AG04450 (cell line): ENCODE data around the gene EVA1B. TPM values are rescaled to one million over a fixed set of nuclear protein-coding genes. Genes with fewer than 3 reads are reported as not detected.

Experiments
- CTCF ChIA-PET: fragments of 300-600, 350-600 bp; formaldehyde crosslinking; extraction: SDS; loops from one replicate; lab custom pipeline; 2022; ENCODE audit warnings: antibody characterized with exemption, inconsistent platforms; lab: Charles Lee
- POLR2A ChIA-PET: fragments of 350-600 bp; formaldehyde crosslinking; extraction: SDS; loops from one replicate; lab custom pipeline; 2021; ENCODE audit warnings: antibody characterized with exemption, inconsistent platforms; lab: Yijun Ruan, JAX
- DNase-seq: peaks from one replicate; pipeline ENCODE4 v3.0.0-alpha.2; 2011; ENCODE audit warnings: low read depth, low spot score
- H3K27ac ChIP-seq: one replicate; pipeline ENCODE4 v1.5.1; 2012; ENCODE audit warnings: low read depth, low read length, control low read depth
- H3K27me3 ChIP-seq: one replicate; pipeline ENCODE4 v1.6.0; 2012; ENCODE audit warnings: low read length; ENCODE audit not compliant: control insufficient read depth, insufficient read depth
- H3K4me3 ChIP-seq: 2 replicates; pipeline ENCODE4 v1.5.1; 2011; ENCODE audit warnings: mild to moderate bottlenecking, low read depth, low read length, control low read depth
- H3K9me3 ChIP-seq: 2 replicates; pipeline ENCODE4 v1.5.1; 2012; ENCODE audit warnings: low read length; ENCODE audit not compliant: control insufficient read depth, insufficient read depth
- polyA plus RNA-seq: library from polyadenylated mRNA; depleted of rRNA; stranded (reverse); fragments of >200 nt; gene quantifications from 2 replicates; pipeline ENCODE4 v1.2.3, GENCODE V29; 2011
- TF ChIP-seq, protein P1 (sequence below): IDR thresholded peaks from 2 replicates; pipeline ENCODE4 v1.5.1; 2011; ENCODE audit warnings: low read depth, low read length, control low read depth, inconsistent platforms

Gene EVA1B
- polyA plus RNA-seq, 1 experiment = 27.2 TPM

DNA sequence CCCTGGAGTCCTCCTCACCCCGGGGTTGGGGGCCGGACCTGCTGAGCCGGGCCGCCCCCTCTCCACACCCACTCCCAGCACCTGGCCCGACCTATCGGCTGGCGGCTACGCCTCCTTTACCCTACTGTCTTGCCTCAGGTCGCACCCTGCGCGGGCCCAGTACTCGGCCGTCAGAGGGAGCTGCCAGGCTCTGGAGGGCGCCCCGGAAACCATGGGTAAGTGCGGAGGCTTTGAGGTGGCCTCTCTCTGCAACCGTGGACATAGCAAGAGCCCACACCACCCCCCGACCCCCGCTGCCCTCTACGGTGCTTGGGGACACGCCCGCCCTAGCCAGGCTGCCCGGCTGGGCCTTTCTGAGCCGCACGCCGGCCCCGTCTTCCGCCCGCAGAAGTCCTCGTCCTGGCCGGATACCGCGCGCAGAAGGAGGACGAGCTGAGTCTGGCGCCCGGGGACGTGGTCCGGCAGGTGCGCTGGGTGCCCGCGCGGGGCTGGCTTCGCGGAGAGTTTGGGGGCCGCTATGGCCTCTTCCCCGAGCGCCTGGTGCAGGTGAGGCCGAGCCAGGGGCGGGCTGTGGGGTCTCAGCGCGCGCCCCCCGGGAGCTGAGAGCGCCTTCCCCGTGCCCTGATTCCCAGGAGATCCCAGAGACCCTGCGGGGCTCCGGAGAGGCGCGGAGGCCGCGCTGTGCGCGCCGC is 17.1 kb downstream of the EVA1B start, which contains the start of gene SH3D21:
SH3D21 (plus strand) TSS at position 159 of the 692 bp plus-strand sequence; CDS start at position 212, 53 bp downstream.
- TF ChIP-seq, protein P1, sequence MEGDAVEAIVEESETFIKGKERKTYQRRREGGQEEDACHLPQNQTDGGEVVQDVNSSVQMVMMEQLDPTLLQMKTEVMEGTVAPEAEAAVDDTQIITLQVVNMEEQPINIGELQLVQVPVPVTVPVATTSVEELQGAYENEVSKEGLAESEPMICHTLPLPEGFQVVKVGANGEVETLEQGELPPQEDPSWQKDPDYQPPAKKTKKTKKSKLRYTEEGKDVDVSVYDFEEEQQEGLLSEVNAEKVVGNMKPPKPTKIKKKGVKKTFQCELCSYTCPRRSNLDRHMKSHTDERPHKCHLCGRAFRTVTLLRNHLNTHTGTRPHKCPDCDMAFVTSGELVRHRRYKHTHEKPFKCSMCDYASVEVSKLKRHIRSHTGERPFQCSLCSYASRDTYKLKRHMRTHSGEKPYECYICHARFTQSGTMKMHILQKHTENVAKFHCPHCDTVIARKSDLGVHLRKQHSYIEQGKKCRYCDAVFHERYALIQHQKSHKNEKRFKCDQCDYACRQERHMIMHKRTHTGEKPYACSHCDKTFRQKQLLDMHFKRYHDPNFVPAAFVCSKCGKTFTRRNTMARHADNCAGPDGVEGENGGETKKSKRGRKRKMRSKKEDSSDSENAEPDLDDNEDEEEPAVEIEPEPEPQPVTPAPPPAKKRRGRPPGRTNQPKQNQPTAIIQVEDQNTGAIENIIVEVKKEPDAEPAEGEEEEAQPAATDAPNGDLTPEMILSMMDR = no peak
- peak within 1 kb of the TSS; percentile 75 for H3K4me3 ChIP-seq
- ChIA-PET CTCF (interaction anchor here (0.8 to 1.5 kb wide), 3 partner anchors 21 to 91 kb away, joined by 3 to 7 read pairs (median 4); partner anchors contain the start of gene LSM10), POLR2A (interaction anchor here (0.5 to 1.5 kb wide), 6 partner anchors 10 to 146 kb away, joined by 3 to 4 read pairs (median 3); no protein-coding TSS in a partner anchor)
- H3K27me3 ChIP-seq = no peaks in the 10 kb centered on the region
- no peak for DNase-seq
- H3K27ac ChIP-seq = peak within 1 kb of the TSS; percentile 31
- no peaks in the 10 kb centered on the region for H3K9me3 ChIP-seq

DNA sequence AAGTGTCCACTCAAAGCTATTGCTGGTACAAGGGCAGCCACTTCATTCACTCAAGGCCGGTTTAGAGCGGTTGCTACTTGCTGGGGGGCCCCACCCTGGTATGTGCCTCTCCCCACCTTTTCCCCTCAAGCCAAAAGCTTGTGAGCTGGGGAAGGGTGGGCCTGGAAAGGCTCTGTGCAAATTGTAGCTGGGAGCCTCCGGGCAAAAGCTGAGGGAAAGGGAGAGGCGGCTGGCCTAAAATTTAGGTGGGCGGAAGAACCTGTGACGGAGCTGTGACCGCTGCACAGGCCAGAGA is 17.6 kb downstream of the EVA1B start:
- H3K27ac ChIP-seq = peak overlapping the region; percentile 31
- CTCF ChIA-PET = interaction anchor here (1.5 kb wide), 1 partner anchor 63 kb away, joined by 7 read pairs; no protein-coding TSS in a partner anchor
- POLR2A ChIA-PET = interaction anchor here (1.5 kb wide), 1 partner anchor 145 kb away, joined by 3 read pairs; no protein-coding TSS in a partner anchor

DNA sequence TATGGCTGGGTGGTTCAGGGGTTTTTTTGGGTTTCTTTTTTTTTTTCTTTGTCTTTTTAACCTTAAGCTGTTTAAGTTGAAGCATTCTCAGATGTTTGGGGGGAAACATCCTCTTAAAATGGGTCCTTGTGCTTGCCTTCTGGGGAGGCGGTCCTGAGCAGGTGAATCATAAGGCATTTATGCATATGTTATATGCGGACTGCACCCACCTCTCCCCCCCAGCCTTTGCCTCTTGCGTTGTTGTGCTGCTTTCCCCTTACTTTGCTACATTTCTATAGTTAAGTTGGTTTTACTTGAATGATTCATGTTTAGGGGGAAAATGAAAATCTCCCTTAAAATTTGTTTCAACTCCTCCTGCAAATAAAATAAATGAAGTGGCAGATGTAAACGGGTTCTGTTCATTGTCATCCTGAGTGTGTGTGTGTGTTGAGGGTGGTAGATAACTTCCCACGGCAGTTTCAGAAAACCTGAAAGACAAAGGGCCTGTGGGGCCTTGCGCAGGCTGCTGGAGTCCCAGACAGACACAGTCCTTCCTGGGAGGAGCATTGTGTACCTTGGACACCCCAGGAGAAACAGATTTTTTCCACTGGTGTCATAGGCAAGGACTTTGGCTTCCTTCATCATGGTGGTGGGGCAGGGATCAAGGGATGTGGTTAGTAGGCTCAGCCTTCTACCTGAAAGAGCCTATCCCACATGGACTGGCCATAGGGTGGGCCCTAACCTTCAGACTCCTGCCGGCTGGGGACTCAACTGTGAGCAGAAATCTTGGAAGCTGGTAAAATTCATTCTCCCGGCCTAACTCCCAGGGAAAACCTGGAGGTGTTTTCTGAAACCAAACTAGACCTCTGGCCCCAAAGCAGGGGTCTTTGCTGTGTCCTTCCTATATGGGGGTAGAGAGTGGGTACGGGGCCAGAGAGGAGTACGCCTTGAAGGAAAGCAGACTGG is 18.2 kb downstream of the EVA1B start:
- Histone ChIP-seq H3K9me3 (no peaks in the 10 kb centered on the region), H3K4me3 (no peak overlapping the region), H3K27me3 (no peaks in the 10 kb centered on the region), H3K27ac (no peak overlapping the region)
- POLR2A ChIA-PET = no interaction called here
- CTCF ChIA-PET = interaction anchor here (1.5 to 1.6 kb wide), 2 partner anchors 64 to 155 kb away, joined by 4 to 7 read pairs; no protein-coding TSS in a partner anchor
- TF ChIP-seq, protein P1 = no peak
- DNase-seq = no peak

More for the DNA sequence above, 17.6 kb downstream of the EVA1B start:
- DNase-seq = no peak
- TF ChIP-seq, protein P1 = no peak
- Histone ChIP-seq H3K4me3 (no peak overlapping the region), H3K9me3 (no peaks in the 10 kb centered on the region), H3K27me3 (no peaks in the 10 kb centered on the region)

DNA sequence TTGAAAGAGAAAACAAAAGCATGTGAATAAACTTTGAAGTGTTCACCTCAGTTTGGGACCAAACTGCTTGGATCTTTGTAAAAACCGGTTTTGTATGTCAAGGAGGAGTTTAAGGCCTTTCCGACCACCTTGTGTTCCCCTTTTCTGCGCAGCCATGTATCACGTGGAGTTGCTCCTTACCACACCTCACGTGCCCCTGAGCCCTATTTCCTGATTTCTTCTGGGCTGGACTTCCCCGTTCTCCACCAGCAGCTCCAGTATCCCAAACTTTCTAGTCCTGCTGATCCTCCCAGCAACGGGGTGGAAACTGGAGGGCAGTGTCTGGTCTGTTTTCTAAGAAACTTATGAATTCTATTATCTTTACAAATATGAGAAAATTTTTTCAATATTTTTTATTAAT is 18.9 kb downstream of the EVA1B start:
- no peak for DNase-seq
- TF ChIP-seq, protein P1 = no peak
- Histone ChIP-seq H3K27ac (no peak overlapping the region), H3K27me3 (no peaks in the 10 kb centered on the region), H3K9me3 (no peaks in the 10 kb centered on the region), H3K4me3 (no peak overlapping the region)
- POLR2A ChIA-PET = no interaction called here
- CTCF ChIA-PET = interaction anchor here (1.0 to 1.6 kb wide), 2 partner anchors 116 to 154 kb away, joined by 3 to 4 read pairs; no protein-coding TSS in a partner anchor
